GM21723 (cell line): Measurements from ENCODE around the gene KSR1.

Experiments used
- ATAC-seq: cut with Tn5 transposase; IDR thresholded peaks from one replicate; pipeline ENCODE4 v1.9.1; 2021; ENCODE audit warnings: mild to moderate bottlenecking, moderate library complexity; ENCODE audit not compliant: unreplicated experiment

Gene KSR1

DNA sequence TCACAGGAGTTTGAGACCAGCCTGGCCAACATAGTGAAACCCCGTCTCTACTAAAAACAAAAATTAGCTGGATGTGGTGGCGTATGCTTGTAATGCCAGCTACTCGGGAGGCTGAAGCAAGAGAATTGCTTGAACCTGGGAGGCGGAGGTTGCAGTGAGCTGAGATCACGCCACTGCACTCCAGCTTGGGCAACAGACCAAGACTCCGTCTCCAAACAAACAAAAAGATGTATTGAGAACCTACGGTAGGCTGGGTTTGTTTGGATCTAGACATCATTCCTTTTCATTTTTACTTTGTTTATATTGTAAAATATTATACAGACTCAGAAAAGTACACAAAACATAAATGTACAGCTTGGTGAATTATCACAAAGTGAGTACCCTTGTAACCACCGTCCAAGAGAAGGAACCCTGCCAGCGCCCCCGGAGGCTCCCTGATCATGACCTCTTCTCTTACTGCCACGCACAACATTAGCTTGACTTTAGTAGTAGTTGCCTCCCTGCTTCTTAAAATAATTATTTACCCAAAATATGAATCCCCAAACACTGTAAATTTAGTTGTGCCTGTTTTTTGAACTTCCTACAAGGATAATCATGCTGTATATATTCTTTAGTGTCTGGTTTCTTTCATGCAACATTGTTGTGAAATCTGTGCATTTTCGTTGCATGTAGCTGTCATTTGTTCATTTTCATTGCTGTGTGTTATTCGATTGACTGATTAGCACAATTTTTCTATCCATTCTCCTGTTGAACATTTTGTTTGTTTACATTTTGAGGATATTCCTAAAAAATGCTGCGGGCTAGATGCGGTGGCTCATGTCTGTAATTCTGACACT, 56.5 kb downstream of the KSR1 start:
- ATAC-seq: no peak

DNA sequence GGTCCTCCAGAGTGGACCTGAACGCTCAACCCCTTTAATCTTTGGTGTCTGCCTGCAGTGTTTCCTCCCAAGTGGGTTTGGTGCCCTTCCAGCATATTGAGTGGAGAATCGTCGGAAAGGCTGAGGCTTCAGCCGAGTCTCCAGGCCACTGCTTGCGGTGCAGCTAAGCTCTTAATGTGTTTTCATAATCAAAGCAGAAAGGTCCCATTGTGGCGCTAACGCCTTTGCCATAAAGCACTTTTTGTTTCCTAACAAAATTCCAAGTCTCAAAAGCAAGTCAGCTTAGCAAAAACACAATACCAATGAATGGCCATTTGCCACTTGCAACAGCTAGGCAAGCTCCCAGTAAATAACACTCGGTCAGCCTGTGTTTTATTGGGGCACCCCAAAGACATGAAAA, 57.6 kb downstream of the KSR1 start:
- no peak for ATAC-seq

DNA sequence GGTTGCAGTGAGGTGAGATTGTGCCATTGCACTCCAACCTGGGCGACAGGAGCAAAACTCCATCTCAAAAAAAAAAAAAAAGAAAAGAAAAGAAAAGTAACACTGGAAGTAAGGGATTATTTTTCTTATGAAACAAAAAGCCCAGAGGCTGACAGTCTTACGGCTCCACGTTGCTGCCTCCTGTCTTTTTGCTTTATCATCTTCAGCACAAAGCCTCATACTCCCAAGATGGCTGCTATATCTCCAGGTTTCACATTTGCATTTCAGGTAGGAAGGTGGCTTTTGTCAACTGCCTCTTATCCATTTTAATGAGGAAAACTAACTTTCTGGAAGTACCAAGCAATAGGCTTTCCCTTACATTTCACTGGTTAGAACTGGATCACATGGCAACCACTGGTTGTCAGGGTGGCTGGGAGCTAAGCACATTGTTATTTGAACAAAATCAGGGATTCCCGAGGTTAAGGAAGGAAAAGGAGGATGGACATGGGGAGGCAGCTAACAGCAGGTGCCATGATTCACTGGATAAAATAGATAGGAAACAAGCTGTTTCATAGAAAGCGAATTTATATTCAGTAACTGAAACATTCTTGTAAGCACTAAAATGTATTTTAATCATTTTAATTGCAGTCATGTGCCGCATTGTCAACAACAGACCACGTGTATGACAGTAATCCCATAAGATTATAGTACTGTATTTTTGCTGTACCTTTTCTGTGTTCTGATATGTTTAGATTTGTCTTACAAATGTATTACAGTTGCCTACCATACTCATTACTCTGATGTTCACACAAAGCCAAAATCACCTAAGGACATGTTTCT, 58.6 kb downstream of the KSR1 start:
- ATAC-seq: no peak

DNA sequence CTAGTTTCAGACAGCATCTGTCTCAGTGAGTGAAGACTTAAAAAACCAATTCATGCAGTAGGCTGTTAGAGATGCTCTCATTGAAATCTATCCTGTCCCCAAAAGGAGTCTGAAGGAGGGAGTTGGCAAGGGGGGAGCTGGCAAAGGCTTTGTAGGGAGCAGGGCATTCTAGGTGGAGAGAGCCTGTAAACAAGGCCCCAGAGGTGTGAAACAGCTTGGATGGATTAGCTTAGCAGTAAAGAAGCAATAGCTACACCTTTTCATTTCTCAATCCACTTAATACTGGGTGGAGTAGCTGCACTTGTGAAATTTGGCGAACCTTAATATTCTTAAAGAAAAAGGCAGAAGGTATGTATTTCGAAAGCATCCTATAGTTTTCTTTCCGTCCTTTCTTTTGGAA, 61.8 kb downstream of the KSR1 start:
- no peak for ATAC-seq

DNA sequence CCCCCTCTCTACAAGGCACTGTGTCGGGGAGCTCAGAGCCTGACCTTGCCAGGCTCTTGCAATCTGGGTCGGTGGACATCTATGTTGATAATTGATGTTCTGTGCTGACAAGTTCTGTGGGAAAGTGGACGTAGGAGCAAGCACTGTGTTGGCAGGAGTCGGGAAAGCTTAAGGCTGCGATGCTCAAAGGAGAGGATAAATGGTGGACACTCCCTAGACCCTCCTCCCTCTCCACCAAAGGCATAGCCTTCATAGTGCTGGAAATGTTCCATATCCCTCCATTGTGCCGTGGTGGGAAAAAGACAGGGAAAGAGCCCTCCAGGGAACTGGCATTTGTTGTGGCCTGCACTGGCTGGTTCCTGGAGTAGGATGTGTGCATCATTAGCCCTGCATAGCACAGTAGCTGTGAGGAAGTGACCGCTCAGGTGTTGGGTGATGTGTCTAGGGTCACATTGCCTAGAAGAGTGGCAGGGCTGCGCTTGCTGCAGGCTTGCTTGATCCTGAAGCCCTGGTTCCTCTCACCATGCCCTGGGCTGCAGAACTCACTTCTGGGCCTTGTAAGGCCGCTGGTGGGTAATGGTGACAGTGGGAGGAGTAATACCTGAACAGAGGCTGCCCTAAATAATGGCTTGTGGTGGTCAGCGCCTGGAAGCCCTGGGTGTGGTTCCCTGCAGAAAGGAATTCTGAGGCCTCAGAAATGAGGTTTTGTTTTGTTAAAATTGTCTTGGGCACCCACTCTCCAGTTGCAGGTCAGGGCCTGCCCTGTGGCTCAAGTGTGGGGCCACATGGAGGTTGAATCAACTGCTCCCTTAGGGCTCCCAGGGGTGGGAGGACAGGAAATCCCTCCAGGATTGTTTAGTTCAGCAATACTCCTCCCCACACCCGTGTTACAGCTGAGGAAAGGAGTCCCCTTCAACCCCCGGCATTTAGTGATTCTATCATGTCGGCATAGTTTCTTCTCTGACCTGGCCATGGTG, 62.6 kb downstream of the KSR1 start:
- ATAC-seq: peak; percentile 15

DNA sequence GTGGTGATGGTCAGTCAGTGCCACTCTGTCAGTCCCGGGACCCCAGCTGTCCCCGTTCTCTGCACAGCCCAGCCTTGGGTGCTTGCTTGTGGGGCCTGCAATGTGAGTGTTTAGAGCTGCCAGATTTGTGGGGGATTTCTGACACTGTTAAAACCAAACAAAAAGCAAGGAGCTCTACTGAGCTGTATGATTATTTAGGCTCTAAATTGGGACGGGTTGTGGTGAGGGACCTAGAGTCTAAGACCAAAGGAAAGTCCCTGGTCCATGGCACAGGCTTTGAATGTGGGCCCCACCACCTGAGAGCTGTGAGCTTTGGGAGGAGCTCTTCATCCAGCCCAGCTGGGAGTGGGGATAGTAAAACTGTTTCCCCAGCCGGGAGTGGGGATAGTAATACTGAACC, 63.3 kb downstream of the KSR1 start:
- ATAC-seq: peak; percentile 58

DNA sequence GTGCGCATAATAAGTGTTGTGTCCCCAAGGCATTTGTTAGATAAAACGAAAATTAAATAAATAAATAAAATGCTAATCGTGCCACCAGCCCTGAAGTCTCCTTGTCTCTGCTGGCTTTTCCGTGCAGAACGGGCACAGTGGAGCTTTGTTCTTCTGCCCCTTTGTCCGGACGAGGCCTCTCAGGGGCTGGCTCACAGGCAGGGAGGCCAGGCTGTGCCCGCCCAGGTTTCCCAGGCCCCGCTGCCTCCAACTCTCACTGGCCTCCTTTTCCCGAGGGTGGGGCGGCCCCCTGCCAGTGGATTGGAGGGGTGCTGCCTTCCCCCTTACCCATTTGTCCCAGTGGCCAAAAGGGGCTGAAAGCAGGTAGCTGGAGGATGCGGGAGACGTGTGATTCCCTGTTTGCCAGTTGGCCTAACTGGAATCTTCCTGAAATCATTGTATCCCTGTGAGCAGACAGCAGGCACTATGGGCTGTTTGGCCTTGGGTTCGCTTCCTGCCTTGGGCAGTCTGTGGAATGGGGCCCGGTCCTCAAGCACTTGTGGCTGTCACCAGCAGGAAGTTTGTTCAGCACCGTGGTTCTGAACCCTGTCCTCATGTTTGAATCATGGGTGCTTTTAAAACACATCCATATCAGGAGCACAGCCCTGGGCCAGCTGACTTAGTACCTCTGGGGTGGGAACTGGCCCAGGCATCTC, 64.4 kb downstream of the KSR1 start:
- no peak for ATAC-seq

DNA sequence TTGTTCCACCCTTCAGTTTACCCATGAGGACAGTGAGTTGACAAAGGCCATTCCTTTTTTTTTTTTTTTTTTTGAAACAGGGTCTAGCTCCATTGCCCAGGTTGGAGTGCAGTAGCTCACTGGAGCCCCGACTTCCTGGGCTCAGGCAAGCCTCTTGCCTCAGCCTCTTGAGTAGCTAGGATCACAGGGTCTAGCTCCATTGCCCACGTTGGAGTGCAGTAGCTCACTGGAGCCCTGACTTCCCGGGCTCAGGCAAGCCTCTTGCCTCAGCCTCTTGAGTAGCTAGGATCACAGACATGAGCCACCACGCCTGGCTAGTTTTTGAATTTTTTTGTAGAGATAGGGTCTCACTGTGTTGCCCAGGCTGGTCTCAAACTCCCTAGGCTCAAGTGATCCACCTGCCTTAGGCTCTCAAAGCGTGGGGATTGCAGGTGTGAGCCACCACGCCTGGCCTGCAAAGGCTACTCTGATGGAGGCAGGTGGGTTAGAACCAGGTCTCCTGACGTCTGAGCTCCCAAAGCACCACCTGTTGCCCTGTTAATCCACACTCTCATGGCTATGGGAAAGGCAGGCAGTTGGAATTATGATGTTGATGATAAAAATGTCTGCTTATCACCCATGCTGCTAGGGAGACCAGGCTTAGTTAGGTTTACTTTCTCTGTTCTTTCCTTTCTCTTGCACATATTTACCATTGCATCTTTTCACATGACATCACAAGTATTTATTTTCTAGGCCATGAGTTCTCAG, 65.2 kb downstream of the KSR1 start:
- ATAC-seq: no peak

DNA sequence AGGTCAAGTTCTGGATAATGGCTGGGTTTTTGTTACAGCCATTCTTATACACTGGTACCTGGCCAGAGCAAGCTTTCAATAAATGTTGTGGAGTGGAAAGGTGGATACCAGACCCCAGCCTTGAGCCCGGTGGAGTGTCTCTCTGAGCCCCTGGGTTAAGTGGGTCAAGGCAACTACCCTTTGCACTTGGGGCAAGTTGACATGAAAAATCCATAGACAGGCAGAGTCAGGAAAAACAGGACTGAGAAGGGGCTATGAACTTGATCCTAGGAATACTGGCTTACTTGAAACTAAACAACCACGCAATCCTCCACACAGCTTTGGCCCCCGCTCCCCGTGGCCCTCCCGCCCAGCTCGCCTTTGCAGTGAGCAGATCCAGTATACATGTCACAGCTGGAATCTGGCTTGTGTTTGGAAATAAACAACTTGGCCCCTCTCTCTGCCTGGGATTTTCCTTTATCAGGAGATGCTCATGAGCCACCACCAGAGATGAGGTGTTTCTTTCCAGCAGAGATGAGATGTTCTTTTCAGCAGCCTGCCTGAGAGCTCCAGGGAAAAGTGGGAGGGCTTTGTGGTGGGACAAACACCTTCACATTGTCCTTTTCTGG, 65.9 kb downstream of the KSR1 start:
- no peak for ATAC-seq

DNA sequence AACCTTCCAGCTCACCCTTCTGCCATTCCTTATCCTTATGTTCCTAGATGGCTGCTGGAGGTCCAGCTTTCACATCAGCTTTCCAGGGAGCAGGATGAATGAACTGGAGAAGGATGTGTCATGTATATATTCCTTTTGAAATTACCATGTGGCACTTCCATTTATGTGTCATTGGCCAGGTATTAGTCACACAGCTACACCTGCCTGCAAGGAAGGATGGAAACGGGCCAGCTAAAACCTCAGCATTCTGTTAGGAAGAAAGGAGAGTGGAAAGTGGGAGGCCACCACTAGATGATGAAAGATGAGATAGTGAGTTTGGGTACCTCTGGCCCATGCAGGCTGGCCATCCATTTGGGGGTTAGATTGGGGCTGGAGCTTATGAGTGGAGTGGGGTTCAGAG, 67.5 kb downstream of the KSR1 start:
- ATAC-seq: no peak

DNA sequence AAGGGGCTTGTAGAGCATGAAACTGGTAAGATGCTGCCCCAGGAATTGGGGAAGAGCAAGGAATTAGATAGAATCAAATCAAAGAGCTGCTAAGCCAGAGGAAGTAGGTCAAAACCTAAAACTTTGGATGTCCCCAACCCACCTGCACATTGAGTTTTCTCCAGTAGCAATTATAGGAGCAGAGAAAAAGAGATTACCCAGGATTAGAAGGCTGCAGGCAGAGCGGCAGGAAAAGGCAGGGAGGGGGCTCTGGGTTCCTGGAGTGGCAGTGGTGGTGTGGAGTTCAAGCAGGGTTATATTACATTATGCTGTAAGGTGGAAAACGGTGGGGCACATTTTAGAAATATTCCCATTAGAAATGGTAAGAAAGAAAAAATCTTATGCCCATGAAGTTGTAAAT, 68.3 kb downstream of the KSR1 start:
- no peak for ATAC-seq

DNA sequence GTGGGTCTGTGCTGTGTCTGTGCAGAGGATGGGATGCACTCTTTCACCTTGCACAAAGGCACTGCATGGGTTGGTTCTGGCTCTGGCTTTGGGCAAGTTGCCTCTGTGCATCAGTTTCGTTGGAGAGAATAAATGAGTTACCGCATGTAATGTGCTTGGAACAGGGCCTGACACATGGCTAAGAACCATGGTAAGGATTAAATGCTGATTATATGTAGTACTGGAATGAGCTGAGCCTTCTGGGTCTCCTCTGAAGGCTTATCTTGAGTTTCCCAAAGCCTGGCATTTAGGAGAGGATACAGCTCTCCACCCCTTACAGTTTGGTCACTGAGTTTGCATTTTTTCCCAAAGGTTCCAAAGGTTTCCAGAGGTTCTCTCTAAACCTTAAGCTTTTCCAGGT, 69.1 kb downstream of the KSR1 start:
- no peak for ATAC-seq

DNA sequence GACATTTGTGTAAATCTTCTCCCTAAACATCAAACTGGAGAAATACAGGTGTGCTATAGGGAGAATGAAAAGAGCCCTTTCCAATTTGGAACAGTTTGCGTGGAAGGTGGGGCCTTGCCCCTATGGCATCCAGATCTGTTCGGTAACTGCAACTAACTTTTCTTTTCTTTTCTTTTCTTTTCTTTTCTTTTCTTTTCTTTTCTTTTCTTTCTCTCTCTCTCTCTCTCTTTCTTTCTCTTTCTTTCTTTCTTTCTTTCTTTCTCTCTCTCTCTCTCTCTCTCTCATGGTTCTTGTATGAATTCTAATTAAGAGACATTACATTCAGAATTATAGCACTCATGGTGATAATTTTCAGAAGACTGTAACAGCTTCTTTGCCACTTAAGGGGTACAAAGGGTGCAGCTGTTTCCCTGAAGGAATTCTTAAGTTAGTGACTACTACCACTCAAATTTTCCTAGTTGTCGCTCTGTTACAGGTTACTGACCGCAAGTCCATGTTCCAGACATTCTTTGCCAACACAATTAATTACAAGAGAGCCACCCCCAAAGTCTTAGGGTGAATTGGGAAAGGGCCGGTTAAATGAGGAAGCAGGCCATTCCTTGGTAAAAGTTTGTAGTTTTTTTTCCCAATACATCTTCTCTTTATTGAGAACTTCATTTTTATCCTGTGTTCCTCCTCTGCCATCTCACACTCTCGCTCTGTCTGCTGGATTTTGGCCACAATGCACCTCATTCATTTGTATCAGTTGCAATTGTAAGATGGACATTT, 69.8 kb downstream of the KSR1 start:
- no peak for ATAC-seq

DNA sequence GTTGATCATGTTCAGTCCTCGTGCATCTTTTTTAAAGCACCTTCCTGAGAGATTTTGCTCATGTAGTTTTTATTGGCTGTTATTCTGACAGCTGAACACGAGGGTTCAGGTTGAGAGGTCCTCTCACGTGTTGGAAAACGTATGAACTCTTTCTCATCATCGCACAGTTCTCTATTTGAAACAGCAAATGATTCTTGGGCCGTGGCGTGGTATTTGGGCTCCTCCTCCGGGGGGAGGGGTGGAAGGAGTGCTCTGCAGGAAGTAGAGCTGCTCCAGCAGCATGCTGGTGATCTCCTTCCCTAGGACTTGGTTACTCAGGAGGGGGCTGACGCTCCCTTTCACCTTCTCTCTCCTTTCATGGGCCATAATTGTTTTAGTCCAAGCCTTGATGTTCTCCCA, 70.4 kb downstream of the KSR1 start:
- ATAC-seq: peak; percentile 69

DNA sequence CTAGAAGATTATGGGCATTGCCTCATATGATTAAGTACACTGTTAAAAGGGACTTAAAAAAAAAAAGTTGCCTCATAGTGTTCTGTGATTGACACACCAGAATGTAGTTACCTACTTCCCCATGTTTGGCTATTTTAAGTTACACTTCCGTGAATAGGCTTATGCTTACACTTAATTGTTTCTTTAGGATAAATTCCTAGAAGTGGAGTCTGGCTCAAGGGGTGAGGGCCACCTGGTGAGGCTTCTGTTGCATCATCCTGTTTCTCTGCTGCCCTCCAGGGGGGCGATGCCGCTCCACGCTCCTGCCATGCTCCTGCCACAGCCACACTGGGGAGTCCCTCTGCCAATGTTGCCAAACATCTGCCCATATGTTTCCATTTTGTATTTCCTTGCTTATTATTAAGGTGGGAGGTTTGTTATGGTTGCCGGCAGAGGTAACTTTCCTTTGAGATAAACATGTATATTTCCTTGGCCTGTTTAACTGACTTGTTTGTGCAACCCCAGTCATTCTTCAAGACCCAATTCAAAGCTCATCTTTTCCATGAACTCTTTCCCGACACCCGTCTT, 73.1 kb downstream of the KSR1 start:
- no peak for ATAC-seq

DNA sequence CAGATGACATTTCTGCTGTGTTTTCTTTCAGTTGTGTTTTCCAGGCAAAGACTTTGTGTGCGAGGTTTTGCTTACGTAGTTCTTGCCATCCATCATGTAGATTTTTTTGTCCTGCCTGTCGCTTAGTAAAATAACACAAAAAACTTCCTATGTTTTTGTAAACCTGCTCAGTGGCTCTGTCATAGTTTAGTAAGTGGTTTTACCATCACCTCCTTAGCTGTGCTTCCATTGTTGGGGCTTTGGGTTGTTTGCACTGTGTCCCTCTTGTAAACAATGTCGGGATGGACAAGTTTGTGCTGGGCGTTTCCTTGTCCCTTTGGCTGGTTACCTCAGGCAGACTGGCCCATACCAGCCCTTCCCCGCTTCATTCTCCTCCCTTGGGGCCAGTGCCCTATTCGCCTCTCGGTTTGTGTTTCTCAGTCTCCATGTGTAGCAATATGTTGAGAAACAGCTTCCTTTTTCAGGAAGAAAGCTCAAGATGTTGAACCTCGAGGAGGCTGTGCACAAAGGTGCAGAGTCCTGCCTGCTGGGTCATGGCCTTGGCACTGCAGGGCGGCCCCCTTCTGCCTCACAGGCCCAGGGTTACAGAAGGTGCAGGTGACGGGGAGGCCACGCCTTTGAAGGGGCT, 74.6 kb downstream of the KSR1 start:
- ATAC-seq: no peak

DNA sequence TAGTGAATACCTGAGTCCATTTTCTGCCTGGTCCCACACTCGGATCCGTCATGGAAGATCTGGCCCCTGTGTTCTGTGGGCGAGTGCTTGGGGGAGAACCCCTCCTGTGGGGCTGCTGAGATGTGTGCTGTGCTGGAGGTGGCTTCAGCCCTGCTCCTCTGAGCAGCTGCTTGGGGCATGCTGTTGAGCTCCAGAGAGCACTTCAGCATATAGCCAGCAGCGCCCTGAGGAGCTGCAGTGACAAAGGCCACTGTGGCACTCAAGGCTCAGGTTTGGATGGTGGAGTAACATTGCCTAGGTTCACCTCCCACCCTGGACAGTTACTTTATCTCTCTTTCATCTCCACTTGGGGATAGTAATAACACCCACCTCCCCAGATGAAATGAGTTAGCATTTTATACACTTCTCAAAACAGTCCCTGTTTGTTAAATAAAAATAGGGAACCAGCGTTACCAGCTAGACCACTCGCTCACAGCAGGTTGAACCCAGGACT, 75.3 kb downstream of the KSR1 start:
- no peak for ATAC-seq
